Cardiac fibroblast (primary cell): Measurements from ENCODE around the gene TAS2R5.
A peak's percentile ranks its signal among the peaks of the same experiment; 100 is the strongest.
"Not testable (repeated sequence)": the region's sequence is repeated elsewhere in the genome, so short reads cannot be mapped to it uniquely, and the experiment has no call there.

Experiments used
- DNase-seq, 2 donors: peaks; one replicate each; pipeline versions ENCODE4 v3.0.0 to v3.0.0-alpha.2; 2010; ENCODE audit warnings: low read depth in 2 of 2
- H3K4me3 ChIP-seq, 2 donors: replicated peaks in 1 of 2; 1 replicate in 1 of 2; 2 replicates in 1 of 2; pipeline ENCODE4 v1.5.1; 2011; ENCODE audit warnings: low read depth in 2 of 2, low read length in 2 of 2, mild to moderate bottlenecking in 2 of 2, moderate library complexity in 1 of 2
- CTCF ChIP-seq: IDR thresholded peaks from one replicate; pipeline ENCODE4 v1.5.1; 2011; ENCODE audit warnings: low read depth, mild to moderate bottlenecking, low read length, inconsistent platforms

The TAS2R5 gene

GRCh38 chr7:141763797-141764196, 26.2 kb upstream of the TAS2R5 start, which contains the start of gene TAS2R3:
TAS2R3 (plus strand) TSS chr7:141764097; CDS start chr7:141764159, 62 bp downstream.
- no peak within 1 kb of the TSS for H3K4me3 ChIP-seq
- no peak for DNase-seq
- TF ChIP-seq CTCF, result no peak

GRCh38 chr7:141770083-141770583, 19.9 kb upstream of the TAS2R5 start:
- not testable (repeated sequence) for H3K4me3 ChIP-seq

GRCh38 chr7:141776374-141776773, 13.6 kb upstream of the TAS2R5 start, which contains the start of gene TAS2R4:
TAS2R4 (plus strand) TSS chr7:141776674; CDS start chr7:141778489, 1,815 bp downstream.
- no peak for TF ChIP-seq CTCF
- no peak within 1 kb of the TSS for H3K4me3 ChIP-seq
- DNase-seq, result no peak

More at GRCh38 chr7:141770083-141770583, 19.9 kb upstream of the TAS2R5 start:
- not testable (repeated sequence) for DNase-seq

GRCh38 chr7:141785706-141786552, 4.1 kb upstream of the TAS2R5 start:
- no peak overlapping the region for H3K4me3 ChIP-seq
- DNase-seq, result peak; percentile 69 to 74
- peak; percentile 73 for TF ChIP-seq CTCF

- no peak for DNase-seq
- TF ChIP-seq CTCF, result no peak
- no peak overlapping the region for H3K4me3 ChIP-seq
These were observed 1.7 kb upstream of the TAS2R5 start for GRCh38 chr7:141788296-141788695.

GRCh38 chr7:141792526-141792925, 2.5 kb downstream of the TAS2R5 start:
- H3K4me3 ChIP-seq, result no peak overlapping the region
- TF ChIP-seq CTCF, result no peak
- DNase-seq, result no peak

- DNase-seq, result no peak
- no peak overlapping the region for H3K4me3 ChIP-seq
- TF ChIP-seq CTCF, result no peak
These were observed 30.1 kb downstream of the TAS2R5 start for GRCh38 chr7:141820067-141820466.

GRCh38 chr7:141822432-141822831, 32.4 kb downstream of the TAS2R5 start:
- H3K4me3 ChIP-seq, DNase-seq: not testable (repeated sequence)
